ENCODE measurements around the gene SLC27A5.
"Not testable (repeated sequence)": the region's sequence is repeated elsewhere in the genome, so short reads cannot be mapped to it uniquely, and the experiment has no call there.

Gene SLC27A5

DNA sequence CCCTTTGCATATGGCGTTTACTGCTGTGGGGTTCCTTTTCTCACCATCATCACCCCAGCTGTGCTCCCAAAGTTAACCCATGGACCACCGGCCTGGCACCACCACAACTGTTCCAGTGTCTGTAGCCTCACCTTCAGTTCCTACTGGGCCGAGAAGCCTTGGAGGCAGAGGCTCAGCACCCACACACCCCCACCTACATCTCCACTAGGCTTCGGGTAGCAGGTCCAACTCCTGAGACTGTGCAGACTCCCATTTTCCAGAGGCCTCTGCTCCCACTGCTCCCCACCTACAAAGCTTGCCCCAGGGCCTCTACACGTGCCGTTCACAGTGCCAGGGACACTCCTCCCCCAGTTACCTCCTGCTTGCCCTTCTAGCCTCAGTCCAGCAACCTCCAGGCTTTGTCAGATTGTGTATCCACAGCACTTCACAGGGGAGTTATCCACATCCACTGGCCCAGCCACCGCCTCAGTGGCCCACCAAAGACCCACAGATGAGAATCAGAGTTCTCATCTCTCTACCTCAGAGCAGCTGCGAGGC, 14.1 kb downstream of the SLC27A5 start:
- no peak for DNase-seq (ENCODE audit: low spot score)

DNA sequence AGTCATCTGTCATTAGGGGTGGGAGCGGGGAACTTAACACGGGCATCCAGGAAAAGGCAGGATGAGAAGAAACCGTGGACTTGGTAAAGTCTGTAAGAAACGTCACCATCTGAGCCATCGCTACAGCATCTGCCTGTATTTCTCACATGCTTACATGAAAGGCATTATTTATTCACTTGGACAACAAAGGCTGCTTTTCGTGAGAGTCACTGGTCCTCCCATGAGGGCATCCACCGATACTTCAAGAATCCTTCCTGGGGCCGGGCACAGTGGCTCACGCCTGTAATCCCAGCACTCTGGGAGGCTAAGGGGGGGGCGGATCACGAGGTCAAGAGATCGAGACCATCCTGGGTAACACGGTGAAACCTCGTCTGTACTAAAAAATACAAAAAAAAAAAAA, 19.5 kb downstream of the SLC27A5 start:
- DNase-seq (ENCODE audit: low spot score) = no peak

DNA sequence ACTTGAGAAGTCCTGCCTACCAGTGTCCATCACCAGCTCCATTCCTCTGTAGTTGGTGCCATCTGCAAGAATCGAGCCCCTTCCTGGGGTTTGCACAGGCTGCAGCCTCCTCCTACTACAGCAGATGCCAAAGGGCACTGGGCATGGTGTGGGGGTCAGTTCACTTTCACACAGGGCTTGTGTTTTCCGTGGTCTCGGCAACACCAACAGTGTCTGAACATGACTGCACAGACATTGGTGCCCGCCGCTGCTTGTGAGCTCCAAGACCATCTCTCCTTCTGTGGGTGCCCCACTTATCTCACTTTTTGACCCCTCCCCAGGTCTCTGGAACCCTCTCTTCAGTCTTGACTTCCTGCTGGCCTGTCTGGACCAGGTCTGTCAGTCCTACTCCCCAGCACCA, 20.4 kb downstream of the SLC27A5 start:
- DNase-seq (ENCODE audit: low spot score) = no peak

DNA sequence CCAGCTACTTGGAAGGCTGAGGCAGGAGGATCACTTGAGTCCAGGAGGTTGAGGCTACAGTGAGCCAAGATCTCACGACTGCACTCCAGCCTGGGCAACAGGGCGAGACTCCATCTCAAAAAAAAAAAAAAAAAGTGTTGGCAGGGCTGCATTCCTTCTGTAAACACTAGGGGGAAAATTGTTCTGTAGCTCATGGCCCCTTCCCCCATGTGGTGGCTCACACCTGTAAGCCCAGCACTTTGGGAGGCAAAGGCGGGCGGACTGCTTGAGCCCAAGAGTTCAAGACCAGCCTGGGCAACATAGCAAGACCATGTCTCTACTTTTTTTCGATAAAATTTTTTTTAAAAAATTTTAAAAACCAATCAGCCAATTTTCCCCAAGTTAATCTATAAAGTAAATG, 27.4 kb downstream of the SLC27A5 start:
- DNase-seq (ENCODE audit: low spot score) = not testable (repeated sequence)

DNA sequence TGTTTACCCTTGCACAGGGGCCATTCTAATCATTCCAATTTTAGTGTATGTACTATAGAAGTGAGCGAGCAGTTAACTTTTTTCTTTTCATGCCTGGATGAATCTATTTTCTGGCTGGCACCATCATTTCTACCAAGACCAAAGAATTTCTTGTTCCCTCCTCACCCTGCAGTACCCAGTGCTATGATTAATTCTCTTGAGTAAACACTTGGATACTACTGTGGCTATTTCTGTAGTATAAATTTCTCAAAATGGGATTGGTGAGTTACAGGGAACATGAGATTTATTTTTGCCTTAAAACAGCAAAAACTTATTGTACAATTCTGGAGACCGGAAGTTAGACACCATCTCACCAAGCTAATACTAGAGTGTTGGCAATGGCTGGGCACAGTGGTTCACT, 28.0 kb downstream of the SLC27A5 start:
- DNase-seq (ENCODE audit: low spot score) = no peak

DNA sequence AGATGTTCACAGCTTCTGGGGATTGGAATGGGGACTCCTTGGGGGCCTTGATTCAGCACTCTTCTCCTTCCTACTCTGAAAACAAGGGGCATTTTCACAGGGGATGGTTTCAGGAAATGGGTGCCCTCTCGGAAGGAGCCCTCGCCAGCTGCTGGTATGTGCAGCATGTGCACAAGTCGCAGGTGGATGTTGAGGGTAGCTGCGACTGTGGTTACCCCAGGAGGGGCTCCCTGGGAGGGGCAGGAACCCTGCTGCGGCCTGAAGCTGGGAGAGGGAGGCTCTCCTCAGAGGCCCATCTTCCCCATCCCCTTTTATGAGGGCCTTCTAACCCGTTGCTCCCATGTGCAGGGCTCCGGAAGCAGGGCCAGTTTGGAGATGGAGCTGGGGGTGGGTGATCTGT, 29.4 kb downstream of the SLC27A5 start:
- DNase-seq (ENCODE audit: low spot score) = no peak

DNA sequence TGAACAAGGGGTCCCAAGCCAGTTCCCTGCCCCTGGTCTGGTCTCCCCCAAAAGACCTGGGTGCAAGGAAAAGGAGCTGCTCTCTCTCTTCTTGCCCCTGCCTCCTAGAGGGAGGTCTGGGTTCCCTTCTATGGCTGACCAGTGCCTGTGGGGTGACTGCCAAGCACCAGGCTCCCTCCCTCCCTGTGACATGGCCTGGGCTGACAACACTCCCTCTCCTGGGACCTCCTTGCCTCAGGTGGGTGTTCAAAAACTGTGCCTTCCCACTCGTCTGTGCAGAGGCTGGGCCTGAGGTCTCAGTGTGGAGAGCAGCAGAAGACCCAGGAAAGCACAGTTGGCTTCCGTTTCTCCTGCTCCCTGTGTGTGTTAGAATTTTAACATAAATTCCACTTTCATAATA, 31.0 kb downstream of the SLC27A5 start:
- no peak for DNase-seq (ENCODE audit: low spot score)

DNA sequence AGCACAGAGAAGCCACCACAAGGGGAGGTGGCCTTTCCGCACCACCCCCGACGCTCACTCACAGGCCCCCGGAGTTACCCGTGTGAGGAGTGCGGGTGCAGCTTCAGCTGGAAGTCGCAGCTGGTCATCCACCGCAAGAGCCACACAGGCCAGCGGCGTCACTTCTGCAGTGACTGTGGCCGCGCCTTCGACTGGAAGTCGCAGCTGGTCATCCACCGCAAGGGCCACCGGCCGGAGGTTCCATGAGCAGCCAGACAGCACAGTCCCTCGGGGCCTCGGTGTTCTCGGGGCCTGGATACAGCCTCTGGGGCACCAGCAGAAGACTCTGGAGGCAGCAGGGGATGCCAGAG, 31.3 kb downstream of the SLC27A5 start:
- DNase-seq (ENCODE audit: low spot score) = no peak

DNA sequence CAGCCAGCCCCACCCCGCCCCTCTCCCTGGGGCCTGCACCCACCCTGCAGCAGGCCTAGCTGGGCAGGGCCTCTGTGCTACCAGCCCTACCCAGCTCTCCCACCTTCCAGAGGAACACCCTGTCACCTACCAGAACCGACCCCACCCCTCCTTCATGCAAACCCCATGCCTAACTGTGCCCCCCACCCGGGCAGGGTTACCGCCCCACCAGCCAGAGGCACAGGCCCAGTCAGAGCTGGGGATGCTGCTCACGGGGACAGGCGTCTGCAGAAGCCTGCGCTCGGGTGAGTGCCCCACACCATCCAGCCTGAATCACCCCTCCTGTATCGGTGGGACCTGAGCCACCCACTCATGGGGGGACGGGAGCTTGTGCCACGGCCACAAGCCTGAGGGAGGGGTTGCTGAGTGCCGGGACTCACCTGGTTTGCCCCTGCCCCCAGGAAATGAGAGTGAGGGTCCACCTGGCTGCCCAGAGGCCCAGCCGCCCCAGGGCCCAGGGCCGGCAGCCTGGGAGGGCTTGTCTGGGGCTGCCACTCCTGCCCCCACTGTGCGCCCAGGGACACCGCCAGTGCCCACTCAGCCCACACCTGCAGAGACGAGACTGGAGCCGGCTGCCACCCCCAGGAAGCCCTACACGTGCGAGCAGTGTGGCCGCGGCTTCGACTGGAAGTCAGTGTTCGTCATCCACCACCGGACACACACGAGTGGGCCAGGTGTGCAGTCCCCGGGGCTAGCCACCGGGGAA, 31.9 kb downstream of the SLC27A5 start:
- DNase-seq (ENCODE audit: low spot score) = no peak

DNA sequence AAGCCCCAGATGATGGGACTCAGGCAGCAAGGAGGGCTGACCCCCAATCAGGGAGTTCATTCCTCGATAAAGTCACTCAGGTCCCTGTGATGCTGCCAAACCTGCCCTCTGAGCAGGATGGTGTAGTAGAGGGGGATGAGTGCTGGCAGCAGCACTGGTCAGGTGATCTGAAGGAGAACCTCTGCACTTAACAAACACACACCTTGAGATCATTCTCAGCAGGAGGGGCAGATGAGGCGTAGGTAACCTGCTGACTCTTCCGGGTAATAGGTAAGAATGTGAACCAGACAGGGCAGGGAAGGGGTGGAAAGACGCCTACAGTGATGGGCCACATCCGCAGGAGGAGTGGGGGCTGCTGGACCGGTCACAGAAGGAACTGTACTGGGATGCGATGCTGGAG, 32.5 kb downstream of the SLC27A5 start:
- DNase-seq (ENCODE audit: low spot score) = no peak

DNA sequence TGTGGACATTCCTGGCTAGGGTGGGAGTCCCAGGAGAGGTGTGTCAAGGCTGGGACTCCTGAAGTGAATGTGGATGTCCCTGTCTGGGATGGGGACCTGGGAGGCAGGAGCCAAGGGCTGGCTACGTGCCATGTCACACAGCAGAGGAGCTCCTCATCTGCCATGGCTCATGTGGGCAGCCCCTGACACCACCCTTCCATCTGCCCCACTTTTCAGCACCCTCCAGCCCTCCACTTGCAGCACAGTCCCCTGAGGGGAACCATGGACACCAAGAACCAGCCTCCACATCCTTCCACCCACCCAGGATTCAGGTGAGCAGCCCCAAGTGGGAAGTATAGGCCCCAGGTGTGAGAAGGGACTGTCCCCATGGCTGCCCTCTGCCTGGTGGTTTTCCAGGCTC, 33.9 kb downstream of the SLC27A5 start:
- DNase-seq (ENCODE audit: low spot score) = no peak

DNA sequence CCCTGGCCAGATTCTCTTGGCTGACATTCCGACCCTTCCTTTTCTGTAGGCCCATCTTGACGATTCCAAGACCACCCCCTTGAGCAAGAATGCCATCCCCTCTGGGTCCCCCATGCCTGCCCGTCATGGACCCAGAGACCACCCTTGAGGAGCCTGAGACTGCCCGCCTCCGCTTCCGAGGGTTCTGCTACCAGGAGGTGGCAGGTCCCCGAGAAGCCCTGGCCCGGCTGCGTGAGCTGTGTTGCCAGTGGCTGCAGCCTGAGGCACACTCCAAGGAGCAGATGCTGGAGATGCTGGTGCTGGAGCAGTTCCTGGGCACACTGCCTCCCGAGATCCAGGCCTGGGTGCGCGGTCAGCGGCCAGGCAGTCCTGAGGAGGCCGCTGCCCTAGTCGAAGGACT, 34.7 kb downstream of the SLC27A5 start:
- DNase-seq (ENCODE audit: low spot score) = no peak

DNA sequence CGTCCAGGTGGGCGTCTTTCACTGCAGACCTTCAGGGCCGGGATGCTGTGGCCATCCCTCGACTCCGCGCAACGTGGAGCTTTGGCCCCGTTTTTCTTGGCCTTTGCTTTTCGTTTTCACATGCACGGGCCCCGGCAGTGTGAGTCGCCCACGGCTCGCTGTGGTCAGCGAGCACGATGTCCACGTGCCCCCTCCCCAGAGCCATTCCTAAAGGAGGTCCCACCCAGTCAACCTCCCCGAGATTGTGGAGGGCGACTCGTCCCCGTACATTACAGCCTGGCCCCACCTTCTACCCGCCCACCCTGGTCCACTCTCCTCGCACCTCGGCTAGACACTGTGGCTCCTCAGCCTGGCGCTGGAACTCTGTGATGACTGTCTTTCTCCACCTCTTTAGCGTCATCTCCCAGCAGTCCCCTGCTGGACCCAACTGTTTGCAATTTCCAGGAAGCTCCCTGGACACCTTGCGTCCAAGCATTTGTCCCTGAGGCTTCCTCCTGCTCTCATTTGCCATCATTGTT, 35.2 kb downstream of the SLC27A5 start:
- DNase-seq (ENCODE audit: low spot score) = peak; percentile 55

DNA sequence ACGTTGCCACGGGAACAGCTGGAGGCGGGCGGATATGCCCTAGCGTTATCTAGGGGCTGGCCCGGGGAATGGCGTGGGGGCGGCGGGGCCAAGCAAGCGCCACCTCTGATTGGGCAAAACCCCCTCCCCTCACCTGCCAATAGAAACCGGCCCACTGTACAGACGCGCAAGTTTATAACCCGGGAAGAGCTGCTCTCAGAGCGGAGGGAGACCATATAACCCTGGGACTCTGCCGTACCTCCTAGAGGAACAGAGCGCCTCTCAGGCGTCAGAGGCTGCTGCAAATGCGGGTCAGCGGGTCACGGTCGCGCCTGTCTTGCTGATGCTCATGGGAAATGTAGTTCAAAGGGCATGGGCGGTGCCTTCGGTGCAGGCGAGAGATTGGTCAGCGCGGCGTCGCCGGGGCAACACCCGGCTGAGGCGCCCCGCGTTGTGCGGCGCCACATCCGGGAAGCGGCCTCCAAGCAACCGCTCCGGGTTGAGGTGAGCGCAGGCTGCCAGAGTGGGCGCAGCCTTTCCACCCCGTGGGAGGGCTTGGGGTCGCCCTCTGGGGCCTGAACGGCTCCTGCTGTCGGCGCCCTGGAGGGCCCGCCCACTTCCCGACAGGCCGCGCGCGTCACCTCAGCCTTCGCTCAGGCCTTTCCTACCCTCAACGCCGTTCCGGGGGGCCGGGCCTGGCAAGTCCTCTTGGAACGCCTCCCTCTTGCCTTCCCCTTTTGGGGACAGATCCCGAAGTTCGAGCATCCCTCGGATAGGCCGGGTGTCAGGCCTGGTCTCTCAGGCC, 35.9 kb downstream of the SLC27A5 start, which contains the start of gene ZNF446:
ZNF446 (plus strand) TSS at position 639 of the 784 bp plus-strand sequence. CDS start 867 bp downstream, outside the sequence.
- peak; percentile 98 for DNase-seq (ENCODE audit: low spot score)

DNA sequence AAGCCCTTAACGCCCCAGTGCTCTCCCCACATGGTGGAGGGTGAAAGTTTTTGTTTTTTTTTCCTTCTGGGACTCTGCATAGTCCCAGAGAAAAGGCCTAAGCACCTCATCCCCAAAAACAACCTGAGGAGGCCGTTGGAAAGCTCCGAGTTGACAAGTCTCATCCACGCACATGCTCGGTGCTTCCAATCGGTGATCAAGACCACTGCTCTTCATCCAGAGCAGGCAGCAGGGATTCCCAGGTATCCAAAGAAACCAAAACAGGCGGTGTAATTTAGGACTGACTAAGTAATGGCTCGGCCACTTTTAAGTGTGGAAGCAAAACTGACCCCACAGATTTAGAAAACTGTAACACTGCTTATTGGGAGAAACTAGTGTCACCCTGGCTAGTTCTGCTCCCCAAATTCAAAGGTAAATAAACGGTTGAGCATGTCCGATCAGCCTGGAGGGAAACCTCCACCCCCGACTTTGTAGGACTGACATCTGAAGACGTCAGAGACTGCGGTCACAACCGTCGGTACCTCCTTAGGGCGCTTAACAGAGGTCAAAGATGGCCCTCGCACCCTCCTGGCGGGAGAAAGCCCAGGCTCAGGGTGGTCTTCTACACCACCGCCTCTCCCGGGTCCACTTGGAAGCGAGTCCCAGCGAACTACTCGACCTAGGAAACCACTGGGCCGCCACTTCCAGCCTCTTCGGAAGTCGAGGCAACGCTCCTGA, 36.6 kb downstream of the SLC27A5 start:
- DNase-seq (ENCODE audit: low spot score) = no peak

DNA sequence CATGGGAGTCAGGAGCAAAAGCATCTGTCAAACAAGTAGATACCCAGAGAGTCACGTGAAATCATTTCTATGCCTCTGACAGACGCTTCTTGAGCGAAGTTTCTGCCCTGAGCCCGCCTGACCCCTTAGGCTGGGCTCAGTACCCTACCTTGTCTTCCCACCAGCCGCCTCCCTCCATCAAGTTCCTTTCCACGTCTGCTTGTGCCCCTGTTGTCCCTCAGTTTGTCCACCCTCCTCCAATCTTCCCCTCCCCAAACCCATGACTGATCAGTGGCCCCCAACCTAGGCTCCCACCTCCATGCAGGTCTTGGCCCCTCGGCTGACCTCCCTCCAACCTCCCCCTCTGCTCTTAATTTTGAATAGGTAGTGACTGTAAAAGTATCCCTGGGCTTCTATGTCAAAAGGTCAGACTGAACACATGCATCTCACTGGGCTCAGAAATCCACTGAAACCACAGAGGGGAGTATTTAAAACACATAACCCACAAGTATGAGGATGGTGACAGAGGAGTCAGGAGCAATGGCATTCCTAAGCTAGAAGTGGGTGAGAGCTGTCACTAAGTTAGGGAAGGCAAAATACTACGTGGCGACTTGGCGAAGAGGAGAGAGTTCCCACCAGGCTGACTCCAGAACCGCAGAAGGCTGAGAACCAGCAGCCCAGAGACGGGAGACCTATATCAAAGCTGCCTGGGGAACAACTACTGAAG, 37.3 kb downstream of the SLC27A5 start:
- no peak for DNase-seq (ENCODE audit: low spot score)

DNA sequence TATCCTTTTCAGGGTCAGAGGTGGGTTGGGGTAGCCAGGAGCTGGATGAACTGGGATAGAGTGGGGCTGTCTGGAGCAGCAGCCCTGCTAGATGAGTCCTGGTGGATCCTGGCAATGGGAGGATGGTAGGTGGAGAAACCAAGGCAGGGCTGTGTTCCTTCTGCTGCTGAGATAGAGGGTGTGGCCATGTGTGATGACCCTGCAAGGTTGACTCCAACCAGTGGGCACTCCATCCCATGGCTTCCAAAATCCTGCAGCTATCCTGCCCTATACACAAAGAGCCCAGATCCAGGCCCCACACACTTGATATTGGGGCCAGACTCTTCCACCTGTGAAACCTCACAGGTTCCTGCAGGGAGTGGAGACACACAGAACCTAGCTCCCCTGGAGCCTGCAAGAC, 38.0 kb downstream of the SLC27A5 start:
- no peak for DNase-seq (ENCODE audit: low spot score)

DNA sequence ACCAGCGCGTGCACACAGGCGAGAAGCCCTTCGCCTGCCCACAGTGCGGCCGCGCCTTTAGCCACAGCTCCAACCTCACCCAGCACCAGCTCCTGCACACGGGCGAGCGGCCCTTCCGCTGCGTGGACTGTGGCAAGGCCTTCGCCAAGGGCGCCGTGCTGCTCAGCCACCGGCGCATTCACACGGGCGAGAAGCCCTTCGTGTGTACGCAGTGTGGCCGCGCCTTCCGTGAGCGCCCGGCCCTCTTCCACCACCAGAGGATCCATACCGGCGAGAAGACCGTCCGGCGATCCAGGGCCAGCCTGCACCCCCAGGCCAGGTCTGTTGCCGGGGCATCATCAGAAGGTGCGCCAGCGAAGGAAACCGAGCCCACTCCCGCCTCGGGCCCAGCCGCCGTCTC, 40.1 kb downstream of the SLC27A5 start:
- no peak for DNase-seq (ENCODE audit: low spot score)

DNA sequence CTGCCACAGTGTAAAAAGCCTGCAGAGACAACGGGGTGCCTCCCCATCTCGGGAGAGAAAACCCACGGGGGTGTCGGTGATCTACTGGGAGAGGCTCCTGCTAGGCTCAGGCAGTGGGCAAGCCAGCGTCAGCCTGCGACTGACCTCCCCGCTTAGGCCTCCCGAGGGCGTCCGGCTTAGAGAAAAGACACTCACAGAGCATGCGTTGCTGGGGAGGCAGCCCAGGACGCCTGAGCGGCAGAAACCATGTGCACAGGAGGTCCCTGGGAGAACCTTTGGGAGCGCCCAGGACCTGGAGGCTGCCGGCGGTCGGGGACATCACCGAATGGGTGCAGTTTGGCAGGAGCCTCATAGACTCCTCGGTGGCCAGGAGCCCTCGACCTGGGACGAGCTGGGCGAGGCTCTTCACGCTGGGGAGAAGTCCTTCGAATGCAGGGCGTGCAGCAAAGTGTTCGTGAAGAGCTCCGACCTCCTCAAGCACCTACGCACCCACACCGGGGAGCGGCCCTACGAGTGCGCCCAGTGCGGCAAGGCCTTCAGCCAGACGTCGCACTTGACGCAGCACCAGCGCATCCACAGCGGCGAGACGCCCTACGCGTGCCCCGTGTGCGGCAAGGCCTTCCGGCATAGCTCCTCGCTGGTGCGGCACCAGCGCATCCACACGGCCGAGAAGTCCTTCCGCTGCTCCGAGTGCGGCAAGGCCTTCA, 40.8 kb downstream of the SLC27A5 start:
- DNase-seq (ENCODE audit: low spot score) = not testable (repeated sequence)

DNA sequence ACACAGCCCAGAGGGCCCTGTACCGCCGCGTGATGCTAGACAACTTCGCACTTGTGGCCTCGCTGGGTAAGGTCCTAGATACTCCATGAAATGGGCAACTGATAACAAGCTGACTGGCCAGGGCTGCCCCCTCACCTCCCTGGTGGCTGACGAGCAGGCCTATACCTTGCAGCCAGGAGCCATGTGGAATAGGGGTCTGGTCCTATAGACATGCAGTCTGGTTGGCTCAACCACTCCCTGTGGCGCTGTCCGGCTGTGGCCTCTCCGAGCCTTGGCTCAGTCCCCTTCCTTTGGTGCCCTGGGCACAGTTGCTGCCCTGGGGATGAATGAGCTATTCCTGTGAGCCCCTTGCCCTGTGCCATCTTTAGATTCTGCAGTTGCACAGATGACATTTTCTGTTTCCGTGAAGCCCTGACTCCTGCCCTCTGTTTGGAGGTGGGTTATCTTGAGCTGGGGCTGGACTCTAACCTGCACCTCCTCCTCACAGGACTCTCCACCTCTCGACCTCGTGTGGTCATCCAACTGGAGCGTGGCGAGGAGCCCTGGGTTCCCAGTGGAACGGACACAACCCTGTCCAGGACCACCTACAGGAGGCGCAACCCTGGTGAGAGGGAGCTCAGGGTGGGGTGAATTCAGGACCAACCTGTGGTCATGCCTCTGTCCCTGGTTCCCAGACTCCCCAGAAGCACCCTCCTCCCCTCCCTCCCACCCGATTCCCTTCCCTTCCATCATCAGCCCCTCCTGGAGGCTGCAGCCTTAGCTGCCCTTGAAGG, 42.4 kb downstream of the SLC27A5 start:
- no peak for DNase-seq (ENCODE audit: low spot score)

All from RKO (cell line).